H1 (cell line): ENCODE measurements around the gene XYLB. TPM values are rescaled to one million over a fixed set of nuclear protein-coding genes. Genes with fewer than 3 reads are reported as not detected.
"Not testable (repeated sequence)": the region's sequence is repeated elsewhere in the genome, so short reads cannot be mapped to it uniquely, and the experiment has no call there.

Experiments used
- CTCF ChIA-PET: fragments of 300-600 bp; sonication (Branson Sonifier 250); formaldehyde crosslinking; loops from one replicate; lab custom pipeline; 2021; ENCODE audit not compliant: partially characterized antibody; lab: Charles Lee
- POLR2A ChIA-PET: fragments of 300-600 bp; sonication (Branson Sonifier 250); formaldehyde crosslinking; loops from one replicate; lab custom pipeline; 2021; ENCODE audit warnings: inconsistent platforms; ENCODE audit not compliant: partially characterized antibody; lab: Charles Lee
- DNase-seq, 2 experiments: peaks; one replicate each; pipeline versions ENCODE4 v3.0.0 to v3.0.0-alpha.2; 2010 to 2022; ENCODE audit warnings: low spot score in 2 of 2, low read depth in 1 of 2, mixed read lengths in 1 of 2
- FAIRE-seq: peaks from 2 replicates; lab custom pipeline; 2011; peaks lifted over from hg19 to GRCh38; lab: Jason Lieb, UNC
- H2AFZ ChIP-seq: 2 replicates; pipeline ENCODE4 v1.8.1; 2012; ENCODE audit warnings: low read length, inconsistent platforms
- H2AK5ac ChIP-seq: 2 replicates; pipeline ENCODE4 v1.6.1; 2013; ENCODE audit warnings: low read depth, low read length
- H2BK120ac ChIP-seq: replicated peaks from 2 replicates; pipeline ENCODE3; 2013; ENCODE audit warnings: low read depth, low read length, inconsistent platforms
- H2BK12ac ChIP-seq: 2 replicates; pipeline ENCODE4 v1.6.1; 2013; ENCODE audit warnings: low read depth, low read length
- H2BK15ac ChIP-seq: 2 replicates; pipeline ENCODE4 v1.6.1; 2013; ENCODE audit warnings: low read length
- H2BK20ac ChIP-seq: 2 replicates; pipeline ENCODE4 v1.6.1; 2013; ENCODE audit warnings: low read length
- H2BK5ac ChIP-seq: 2 replicates; pipeline ENCODE4 v1.6.1; 2013; ENCODE audit warnings: low read depth, low read length
- H3K14ac ChIP-seq: 2 replicates; pipeline ENCODE4 v1.6.1; 2013; ENCODE audit warnings: inconsistent platforms; ENCODE audit not compliant: insufficient read length
- H3K18ac ChIP-seq: 2 replicates; pipeline ENCODE4 v1.6.1; 2013; ENCODE audit warnings: low read length; ENCODE audit errors: extremely low read depth
- H3K23ac ChIP-seq: 2 replicates; pipeline ENCODE4 v1.6.1; 2013; ENCODE audit warnings: inconsistent platforms; ENCODE audit not compliant: insufficient read length
- H3K23me2 ChIP-seq: 2 replicates; pipeline ENCODE4 v1.6.1; 2013; ENCODE audit warnings: low read depth, low read length
- H3K27ac ChIP-seq: 2 replicates; pipeline ENCODE4 v1.6.1; 2011; ENCODE audit warnings: low read depth, low read length, inconsistent platforms
- H3K27me3 ChIP-seq, 4 experiments: replicated peaks in 1 of 4; 1 replicate in 1 of 4; 2 replicates in 3 of 4; pipeline versions ENCODE4 v1.6.1 to v1.8.1; 2011 to 2013; ENCODE audit warnings: low read length in 3 of 4, mild to moderate bottlenecking in 3 of 4, inconsistent platforms in 2 of 4, mixed read lengths in 2 of 4, moderate library complexity in 1 of 4; ENCODE audit not compliant: control insufficient read depth in 3 of 4, insufficient read depth in 3 of 4; ENCODE audit errors: extremely low read depth in 1 of 4
- H3K36me3 ChIP-seq, 4 experiments: 2 replicates each; pipeline versions ENCODE4 v1.6.1 to v1.8.1; 2011 to 2013; ENCODE audit warnings: mild to moderate bottlenecking in 4 of 4, low read length in 3 of 4, moderate library complexity in 2 of 4, control low read depth in 1 of 4, inconsistent platforms in 1 of 4; ENCODE audit not compliant: insufficient read depth in 4 of 4, control insufficient read depth in 2 of 4
- H3K4ac ChIP-seq: replicated peaks from 2 replicates; pipeline ENCODE3; 2013; ENCODE audit warnings: low read length, low read depth, mixed read lengths, inconsistent platforms; ENCODE audit not compliant: insufficient read length
- H3K4me1 ChIP-seq, 4 experiments: replicated peaks in 1 of 4; 1 replicate in 1 of 4; 2 replicates in 3 of 4; pipeline versions ENCODE4 v1.6.1 to v1.8.1; 2011 to 2013; ENCODE audit warnings: low read length in 3 of 4, inconsistent platforms in 2 of 4, mixed read lengths in 1 of 4; ENCODE audit not compliant: insufficient read depth in 4 of 4, control insufficient read depth in 3 of 4
- H3K4me2 ChIP-seq, 2 experiments: 2 replicates each; pipeline versions ENCODE4 v1.6.1 to v1.8.1; 2011 to 2013; ENCODE audit warnings: low read depth in 2 of 2, low read length in 2 of 2, control low read depth in 1 of 2, inconsistent platforms in 1 of 2, mild to moderate bottlenecking in 1 of 2; ENCODE audit not compliant: insufficient read depth in 1 of 2
- H3K4me3 ChIP-seq, 4 experiments: fragments of 200-600, 300-600 bp in 1 of 4; sonication (generic), shearing (Covaris generic), sonication (Bioruptor Twin) in 1 of 4; 2 replicates each; pipeline versions ENCODE4 v1.5.1 to v1.8.1; 2011 to 2016; ENCODE audit warnings: low read length in 4 of 4, low read depth in 3 of 4, control low read depth in 2 of 4, inconsistent platforms in 2 of 4, mild to moderate bottlenecking in 2 of 4, mixed read lengths in 1 of 4, moderate library complexity in 1 of 4; ENCODE audit not compliant: insufficient read depth in 2 of 4; ENCODE audit errors: extremely low read depth in 1 of 4
- H3K56ac ChIP-seq: replicated peaks from 2 replicates; pipeline ENCODE3; 2013; ENCODE audit warnings: low read depth, mild to moderate bottlenecking, mixed read lengths, low read length, inconsistent platforms; ENCODE audit not compliant: insufficient read length
- H3K79me1 ChIP-seq: 2 replicates; pipeline ENCODE4 v1.6.1; 2013; ENCODE audit warnings: low read depth, low read length, control low read depth
- H3K79me2 ChIP-seq, 2 experiments: 2 replicates each; pipeline versions ENCODE4 v1.6.1 to v1.8.1; 2012 to 2013; ENCODE audit warnings: low read length in 2 of 2, mild to moderate bottlenecking in 2 of 2, inconsistent platforms in 1 of 2; ENCODE audit not compliant: insufficient read depth in 2 of 2, control insufficient read depth in 1 of 2
- H3K9ac ChIP-seq, 4 experiments: replicated peaks in 1 of 4; 1 replicate in 1 of 4; 2 replicates in 3 of 4; pipeline versions ENCODE4 v1.6.1 to v1.8.1; 2011 to 2013; ENCODE audit warnings: low read depth in 3 of 4, low read length in 3 of 4, control low read depth in 2 of 4, mild to moderate bottlenecking in 2 of 4, moderate library complexity in 2 of 4, inconsistent platforms in 1 of 4; ENCODE audit errors: extremely low read depth in 1 of 4
- H3K9me3 ChIP-seq, 2 experiments: 2 replicates each; pipeline versions ENCODE4 v1.6.1 to v1.8.1; 2012 to 2013; ENCODE audit warnings: mild to moderate bottlenecking in 2 of 2, moderate library complexity in 2 of 2, control low read depth in 1 of 2, inconsistent platforms in 1 of 2, low read depth in 1 of 2, low read length in 1 of 2, mixed read lengths in 1 of 2; ENCODE audit not compliant: insufficient read depth in 2 of 2
- H4K20me1 ChIP-seq, 2 experiments: replicated peaks in 1 of 2; 2 replicates each; pipeline versions ENCODE3 to v1.8.1; 2011 to 2013; ENCODE audit warnings: inconsistent platforms in 2 of 2, low read length in 2 of 2, mild to moderate bottlenecking in 1 of 2; ENCODE audit not compliant: insufficient read depth in 2 of 2, control insufficient read depth in 1 of 2
- H4K5ac ChIP-seq: 2 replicates; pipeline ENCODE4 v1.6.1; 2013; ENCODE audit warnings: low read length, low read depth, mixed read lengths, inconsistent platforms; ENCODE audit not compliant: insufficient read length
- H4K8ac ChIP-seq: 2 replicates; pipeline ENCODE4 v1.8.0; 2013; ENCODE audit warnings: mild to moderate bottlenecking, moderate library complexity, low read length, inconsistent platforms; ENCODE audit not compliant: insufficient read depth; ENCODE audit errors: extremely low read depth
- H4K91ac ChIP-seq: replicated peaks from 2 replicates; pipeline ENCODE3; 2013; ENCODE audit warnings: low read length, mixed read lengths, inconsistent platforms; ENCODE audit not compliant: insufficient read length
- TBP ChIP-seq: IDR thresholded peaks from 2 replicates; pipeline ENCODE4 v1.6.1; 2011; ENCODE audit warnings: low read depth, low read length, improper control_type of control experiment
- WGBS, 2 experiments: shearing (Covaris generic) in 1 of 2; methylation state at CpG; one replicate each; pipeline versions ENCODE4 v1.1.6 to v1.1.7; 2013 to 2015; ENCODE audit warnings: low lambda C conversion rate in 2 of 2, mixed read lengths in 2 of 2, inconsistent platforms in 1 of 2, low coverage in 1 of 2, missing lambda C conversion rate in 1 of 2; ENCODE audit not compliant: insufficient replicate concordance in 2 of 2, insufficient coverage in 1 of 2, insufficient read length in 1 of 2; ENCODE audit errors: extremely low coverage in 1 of 2, missing lambda C conversion rate in 1 of 2; 5-methylcytosine and 5-hydroxymethylcytosine counted together
- polyA plus RNA-seq, 7 experiments: library from polyadenylated mRNA; depleted of rRNA in 3 of 7; stranded (reverse) in 5 of 7; unstranded in 2 of 7; fragments of >200 nt in 5 of 7; fragments of 200-250 nt in 2 of 7; gene quantifications; 1 replicate in 5 of 7; 2 replicates in 1 of 7; 4 replicates in 1 of 7; pipeline versions ENCODE4 v1.2.1 to v1.2.3, GENCODE V29; 2011 to 2013; ENCODE audit warnings: missing spikeins in 2 of 7, mixed read lengths in 2 of 7
- total RNA-seq: library from RNA; stranded (reverse); fragmentation: NEBNext Ultra II Directional; extraction: Animal tissue kit (Norgen Biotek cat#: 25700); gene quantifications from 2 replicates; pipeline ENCODE4 v1.2.1, GENCODE V29; 2021

Gene XYLB
- total and polyA plus RNA-seq, 2 of the 8 experiments (the other 6 are each of a cell fraction or from before 2014, with no cell fraction given), result 1.7 to 5.5 TPM

DNA sequence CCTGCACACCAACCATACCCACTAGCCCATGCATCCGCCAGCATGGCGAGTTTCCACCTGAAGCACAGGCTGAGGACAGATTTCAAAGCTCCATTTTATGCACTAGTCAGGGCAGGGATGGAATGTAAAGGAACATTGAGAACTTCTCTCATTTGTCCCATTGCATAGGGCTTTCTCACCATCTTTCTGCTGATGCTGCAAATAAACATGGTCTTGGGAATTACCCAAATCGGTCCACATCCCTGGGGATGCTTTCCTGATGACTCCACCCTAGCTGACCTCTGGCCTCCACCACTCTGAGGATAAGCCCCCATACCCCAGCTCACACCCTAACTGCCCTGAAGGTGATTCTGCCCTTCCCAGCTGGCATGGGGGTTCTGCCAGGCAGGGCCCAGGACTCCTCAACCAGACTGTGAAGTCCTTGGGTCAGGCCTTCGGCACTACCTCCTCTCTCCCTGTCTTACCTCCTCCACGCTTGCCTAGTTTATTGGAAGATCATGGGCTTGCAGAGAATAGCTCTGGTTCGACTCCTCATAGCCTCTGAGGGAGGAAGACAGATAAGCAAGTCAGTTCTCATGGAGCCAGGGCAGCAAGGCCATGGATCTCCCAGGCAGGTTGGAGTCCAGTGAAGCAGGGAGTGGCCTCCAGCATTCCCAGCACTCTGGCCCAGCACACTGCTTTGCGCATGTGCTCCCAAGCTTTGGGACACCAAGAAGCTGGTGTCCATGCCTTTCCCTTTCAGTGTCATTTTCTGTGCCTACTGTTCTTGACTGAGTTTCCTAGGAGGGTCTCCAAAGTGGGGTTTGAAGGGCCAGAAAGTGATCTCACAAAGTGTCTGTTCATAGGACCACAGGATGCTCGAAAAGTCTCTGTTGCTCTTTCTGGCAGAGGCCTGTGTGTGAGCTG, 27.6 kb upstream of the XYLB start (continued):
- no peak for TF ChIP-seq TBP

DNA sequence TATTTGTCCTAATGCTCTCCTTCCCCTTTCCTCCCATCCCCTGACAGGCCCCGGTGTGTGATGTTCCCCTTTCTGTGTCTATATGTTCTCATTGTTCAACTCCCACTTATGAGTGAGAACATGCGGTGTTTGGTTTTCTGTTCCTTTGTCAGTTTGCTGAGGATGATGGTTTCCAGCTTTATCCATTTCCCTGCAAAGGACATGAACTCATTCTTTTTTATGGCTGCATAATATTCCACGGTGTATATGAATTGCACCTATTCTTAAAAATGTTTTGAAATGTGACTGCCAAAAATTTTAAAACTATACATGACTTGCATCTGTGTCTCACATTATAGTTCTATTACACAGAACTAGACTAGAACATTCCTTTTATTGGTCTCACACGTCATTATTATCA, 25.9 kb upstream of the XYLB start:
- H3K9ac ChIP-seq, H2AFZ ChIP-seq, H3K18ac ChIP-seq, H3K4me3 ChIP-seq, H4K5ac ChIP-seq, H3K27me3 ChIP-seq, H2BK5ac ChIP-seq, H3K4ac ChIP-seq, H3K14ac ChIP-seq, FAIRE-seq, H3K36me3 ChIP-seq, H3K79me1 ChIP-seq, H2BK20ac ChIP-seq, H2BK120ac ChIP-seq, H2BK15ac ChIP-seq, H4K20me1 ChIP-seq, H3K23me2 ChIP-seq, H3K4me2 ChIP-seq, H4K91ac ChIP-seq, H3K79me2 ChIP-seq, POLR2A ChIA-PET, H4K8ac ChIP-seq, H2BK12ac ChIP-seq, H3K23ac ChIP-seq, H3K9me3 ChIP-seq, H3K27ac ChIP-seq, H3K4me1 ChIP-seq, H3K56ac ChIP-seq, DNase-seq, H2AK5ac ChIP-seq: not testable (repeated sequence)
- 87% methylated on average over 4 of the region's 4 CpGs; no CpG with 5 or more reads in 1 of the 2 experiments for WGBS, 2 experiments
- CTCF ChIA-PET, result interaction anchor here (0.6 to 1.4 kb wide), 5 partner anchors 7 to 816 kb away, joined by 3 to 5 read pairs (median 3); no protein-coding TSS in a partner anchor
